Measurements from ENCODE around the gene AKAP8L. TPM values are rescaled to one million over a fixed set of nuclear protein-coding genes. Genes with fewer than 3 reads are reported as not detected.
A peak's percentile ranks its signal among the peaks of the same experiment; 100 is the strongest.

The AKAP8L gene
- total and polyA plus RNA-seq, 2 donors from 2014 or later, result 44.3 to 122 TPM

DNA sequence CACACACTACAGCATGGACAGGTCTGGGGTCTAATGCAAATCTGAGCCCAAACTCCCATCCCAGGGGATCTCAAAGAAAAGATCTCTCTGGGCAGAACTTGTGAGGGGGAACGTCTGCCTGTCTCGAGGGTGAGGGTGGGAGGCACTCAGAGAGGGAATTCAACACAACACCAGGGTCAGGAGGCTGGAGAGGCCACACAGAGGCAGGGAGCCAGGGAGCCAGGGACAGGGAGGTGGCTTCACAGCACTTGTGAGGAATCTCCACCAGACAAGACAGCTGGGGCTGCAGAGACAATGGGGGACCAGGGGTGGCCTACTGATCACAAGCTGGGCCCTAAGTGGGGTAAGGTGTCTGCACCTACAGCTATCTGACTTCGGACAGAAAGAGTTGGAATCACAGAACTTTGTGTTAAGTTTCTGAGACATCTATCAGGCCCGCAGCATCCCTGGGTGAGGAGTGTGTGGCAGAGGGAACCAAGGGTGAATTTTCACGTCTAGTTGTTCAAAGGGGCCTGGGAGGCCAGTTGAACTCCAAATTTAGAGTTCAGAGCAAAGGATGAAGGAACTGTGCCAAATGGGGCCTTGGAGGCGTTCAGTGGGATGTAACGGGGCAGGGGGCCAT, 12.7 kb upstream of the AKAP8L start:
- H3K36me3 ChIP-seq (ENCODE audit: control insufficient read depth in 2 of 3, insufficient read depth in 3 of 3, low read length in 3 of 3), result peaks cover 0 to 10% (median 2%) of the 10 kb centered on the region in 3 donors
- FAIRE-seq, result no peak
- H3K27ac ChIP-seq (ENCODE audit: low read depth in 2 of 2, low read length in 2 of 2), result no peak overlapping the region
- peak in 1 of 5 donors; percentile 44 for DNase-seq
- no peaks in the 10 kb centered on the region for H3K27me3 ChIP-seq (ENCODE audit: control insufficient read depth, insufficient read depth, low read length)
- peak overlapping the region; percentile 2 to 73 (median 55) for H3K9ac ChIP-seq (ENCODE audit: low read length in 3 of 3)
- H3K9me3 ChIP-seq (ENCODE audit: control insufficient read depth in 2 of 3, insufficient read depth in 1 of 3, low read length in 3 of 3), result no peaks in the 10 kb centered on the region
- intact Hi-C loops (cut with DNase I), result no loop called here
- H3K4me3 ChIP-seq (ENCODE audit: low read length in 3 of 3), result peak overlapping the region; percentile 56 to 85 (median 78)
- TF ChIP-seq CTCF (IDR thresholded peaks at IDR 0.05; ENCODE audit: borderline replicate concordance, extremely low read depth, insufficient read depth), result no peak
- peaks cover 0 to 16% (median 5%) of the 10 kb centered on the region in 3 donors for H3K4me1 ChIP-seq (ENCODE audit: control insufficient read depth in 2 of 3, insufficient read depth in 2 of 3, low read depth in 1 of 3, low read length in 3 of 3)

DNA sequence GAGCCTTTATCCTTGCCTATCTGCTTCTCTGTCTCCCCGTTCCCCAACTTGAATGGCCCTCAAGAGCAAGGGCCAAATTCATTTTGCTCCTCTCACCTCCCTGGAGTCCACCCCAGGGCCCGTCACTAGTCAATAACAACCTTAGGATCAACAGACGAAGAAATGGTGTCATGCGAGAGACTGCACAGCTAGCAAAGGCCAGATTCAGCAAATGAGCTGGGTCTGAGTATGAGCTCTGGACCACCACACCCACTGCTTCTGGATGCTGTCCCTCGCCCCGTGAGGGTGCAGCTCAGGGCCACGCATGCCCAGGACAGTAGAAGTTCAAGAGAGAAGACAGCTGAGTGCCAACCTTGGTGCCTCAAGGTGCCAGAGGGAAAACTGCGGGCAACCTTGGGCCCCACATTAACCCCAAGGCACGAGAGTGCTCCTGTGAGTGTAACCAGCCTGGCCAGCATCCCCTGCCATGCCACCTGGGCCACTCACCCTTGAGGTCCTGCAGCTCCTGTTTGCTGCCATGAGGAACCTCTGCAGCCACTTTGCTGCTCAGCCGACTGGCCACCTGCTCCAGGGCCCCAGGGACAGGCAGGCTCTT, 11.8 kb upstream of the AKAP8L start:
- H3K4me1 ChIP-seq (ENCODE audit: control insufficient read depth in 2 of 3, insufficient read depth in 2 of 3, low read depth in 1 of 3, low read length in 3 of 3), result peaks cover 0 to 16% (median 5%) of the 10 kb centered on the region in 3 donors
- H3K27me3 ChIP-seq (ENCODE audit: control insufficient read depth, insufficient read depth, low read length), result no peaks in the 10 kb centered on the region
- FAIRE-seq, result no peak
- H3K9me3 ChIP-seq (ENCODE audit: control insufficient read depth in 2 of 3, insufficient read depth in 1 of 3, low read length in 3 of 3), result no peaks in the 10 kb centered on the region
- intact Hi-C loops (cut with DNase I), result no loop called here
- peak in 1 of 5 donors; percentile 26 for DNase-seq
- no peak for TF ChIP-seq CTCF (IDR thresholded peaks at IDR 0.05; ENCODE audit: borderline replicate concordance, extremely low read depth, insufficient read depth)
- H3K36me3 ChIP-seq (ENCODE audit: control insufficient read depth in 2 of 3, insufficient read depth in 3 of 3, low read length in 3 of 3), result peaks cover 0 to 15% (median 6%) of the 10 kb centered on the region in 3 donors
- H3K4me3 ChIP-seq (ENCODE audit: low read length in 3 of 3), result no peak overlapping the region
- H3K27ac ChIP-seq (ENCODE audit: low read depth in 2 of 2, low read length in 2 of 2), result no peak overlapping the region
- H3K9ac ChIP-seq (ENCODE audit: low read length in 3 of 3), result no peak overlapping the region

GRCh38 chr19:15429825-15430467, 11.2 kb upstream of the AKAP8L start:
- DNase-seq, result no peak
- Histone ChIP-seq H3K27ac (ENCODE audit: low read depth in 2 of 2, low read length in 2 of 2) (no peak overlapping the region), H3K4me1 (ENCODE audit: control insufficient read depth in 2 of 3, insufficient read depth in 2 of 3, low read depth in 1 of 3, low read length in 3 of 3) (peaks cover 0 to 16% (median 5%) of the 10 kb centered on the region in 3 donors), H3K4me3 (ENCODE audit: low read length in 3 of 3) (no peak overlapping the region), H3K9me3 (ENCODE audit: control insufficient read depth in 2 of 3, insufficient read depth in 1 of 3, low read length in 3 of 3) (no peaks in the 10 kb centered on the region), H3K27me3 (ENCODE audit: control insufficient read depth, insufficient read depth, low read length) (no peaks in the 10 kb centered on the region), H3K9ac (ENCODE audit: low read length in 3 of 3) (no peak overlapping the region), H3K36me3 (ENCODE audit: control insufficient read depth in 2 of 3, insufficient read depth in 3 of 3, low read length in 3 of 3) (peaks cover 0 to 15% (median 9%) of the 10 kb centered on the region in 3 donors)
- TF ChIP-seq CTCF (IDR thresholded peaks at IDR 0.05; ENCODE audit: borderline replicate concordance, extremely low read depth, insufficient read depth), result no peak
- no peak for FAIRE-seq
- intact Hi-C loops (cut with DNase I), result no loop called here
